PFSK-1 (cell line): Measurements from ENCODE around the gene ARSK.

Source experiments
- FOXP2 ChIP-seq: optimal IDR thresholded peaks from 2 replicates; pipeline ENCODE3; 2011; ENCODE audit warnings: borderline replicate concordance, control low read depth, inconsistent platforms; ENCODE audit not compliant: insufficient read depth; ENCODE audit errors: extremely low read length, extremely low read depth
- POLR2AphosphoS5 ChIP-seq: IDR thresholded peaks from 2 replicates; pipeline ENCODE4 v1.6.1; 2012; ENCODE audit warnings: low read depth, mild to moderate bottlenecking, control low read depth, low read length, moderate library complexity
- SIN3A ChIP-seq: IDR thresholded peaks from 2 replicates; pipeline ENCODE4 v1.6.1; 2012; ENCODE audit warnings: mild to moderate bottlenecking, low read length, moderate library complexity, borderline replicate concordance; ENCODE audit not compliant: insufficient read depth
- TAF1 ChIP-seq: IDR thresholded peaks from 2 replicates; pipeline ENCODE4 v1.6.1; 2012; ENCODE audit warnings: low read length, control low read depth, borderline replicate concordance; ENCODE audit not compliant: insufficient read depth
- TF ChIP-seq, protein P1 (sequence below), 2 experiments: IDR thresholded peaks; 2 replicates each; pipeline versions ENCODE4 v1.6.1 to v1.8.0; 2011 to 2012; ENCODE audit warnings: low read depth in 2 of 2, low read length in 2 of 2, control low read depth in 1 of 2, inconsistent platforms in 1 of 2, mild to moderate bottlenecking in 1 of 2, moderate library complexity in 1 of 2; ENCODE audit not compliant: insufficient read depth in 1 of 2

ARSK gene

DNA sequence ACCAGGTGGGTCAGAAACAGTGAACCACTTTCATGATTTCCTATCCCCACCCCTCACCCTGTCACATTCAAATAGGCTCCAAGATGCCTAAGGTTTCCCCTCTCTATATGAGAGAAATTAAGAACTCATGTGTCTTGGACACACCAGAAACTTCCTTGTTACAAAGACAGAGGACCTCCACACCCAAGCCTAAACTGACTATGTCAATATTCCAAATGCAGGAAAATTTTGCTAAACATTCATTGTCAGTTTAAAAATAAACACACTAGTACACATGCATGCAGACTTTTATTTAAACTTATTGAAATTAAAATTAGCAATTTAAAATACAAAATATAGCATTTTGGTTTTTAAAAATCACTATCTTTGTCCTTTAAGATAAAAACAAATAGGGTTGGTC lies 26.3 kb upstream of the ARSK start:
- no peak for TF ChIP-seq TAF1
- TF ChIP-seq SIN3A = no peak
- no peak for TF ChIP-seq FOXP2
- TF ChIP-seq, protein P1, sequence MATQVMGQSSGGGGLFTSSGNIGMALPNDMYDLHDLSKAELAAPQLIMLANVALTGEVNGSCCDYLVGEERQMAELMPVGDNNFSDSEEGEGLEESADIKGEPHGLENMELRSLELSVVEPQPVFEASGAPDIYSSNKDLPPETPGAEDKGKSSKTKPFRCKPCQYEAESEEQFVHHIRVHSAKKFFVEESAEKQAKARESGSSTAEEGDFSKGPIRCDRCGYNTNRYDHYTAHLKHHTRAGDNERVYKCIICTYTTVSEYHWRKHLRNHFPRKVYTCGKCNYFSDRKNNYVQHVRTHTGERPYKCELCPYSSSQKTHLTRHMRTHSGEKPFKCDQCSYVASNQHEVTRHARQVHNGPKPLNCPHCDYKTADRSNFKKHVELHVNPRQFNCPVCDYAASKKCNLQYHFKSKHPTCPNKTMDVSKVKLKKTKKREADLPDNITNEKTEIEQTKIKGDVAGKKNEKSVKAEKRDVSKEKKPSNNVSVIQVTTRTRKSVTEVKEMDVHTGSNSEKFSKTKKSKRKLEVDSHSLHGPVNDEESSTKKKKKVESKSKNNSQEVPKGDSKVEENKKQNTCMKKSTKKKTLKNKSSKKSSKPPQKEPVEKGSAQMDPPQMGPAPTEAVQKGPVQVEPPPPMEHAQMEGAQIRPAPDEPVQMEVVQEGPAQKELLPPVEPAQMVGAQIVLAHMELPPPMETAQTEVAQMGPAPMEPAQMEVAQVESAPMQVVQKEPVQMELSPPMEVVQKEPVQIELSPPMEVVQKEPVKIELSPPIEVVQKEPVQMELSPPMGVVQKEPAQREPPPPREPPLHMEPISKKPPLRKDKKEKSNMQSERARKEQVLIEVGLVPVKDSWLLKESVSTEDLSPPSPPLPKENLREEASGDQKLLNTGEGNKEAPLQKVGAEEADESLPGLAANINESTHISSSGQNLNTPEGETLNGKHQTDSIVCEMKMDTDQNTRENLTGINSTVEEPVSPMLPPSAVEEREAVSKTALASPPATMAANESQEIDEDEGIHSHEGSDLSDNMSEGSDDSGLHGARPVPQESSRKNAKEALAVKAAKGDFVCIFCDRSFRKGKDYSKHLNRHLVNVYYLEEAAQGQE (IDR thresholded peaks at IDR 0.05; ENCODE audit: insufficient read depth in 1 of 2, low read depth in 2 of 2, low read length in 2 of 2) = no peak
- TF ChIP-seq POLR2AphosphoS5 = no peak

DNA sequence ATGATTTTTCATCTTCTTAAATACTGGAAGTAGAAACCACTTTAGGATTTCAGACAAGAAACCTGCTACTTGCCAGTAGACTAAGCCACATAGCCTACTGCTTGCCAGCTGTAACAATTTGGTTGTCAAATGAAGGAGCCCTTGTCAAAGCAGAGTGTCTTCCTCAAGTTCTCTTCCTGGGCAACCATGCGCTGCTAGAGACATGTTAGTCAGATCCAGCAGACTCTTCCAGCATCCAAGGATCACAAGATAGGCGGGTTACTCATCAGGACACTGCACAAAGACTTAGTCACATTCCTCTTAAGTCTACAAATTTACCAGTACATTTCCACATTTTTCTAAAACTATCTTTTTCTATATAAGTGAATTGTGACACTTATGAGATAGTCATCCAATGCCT lies 24.5 kb upstream of the ARSK start:
- TF ChIP-seq FOXP2 = no peak
- no peak for TF ChIP-seq SIN3A
- TF ChIP-seq TAF1 = no peak

DNA sequence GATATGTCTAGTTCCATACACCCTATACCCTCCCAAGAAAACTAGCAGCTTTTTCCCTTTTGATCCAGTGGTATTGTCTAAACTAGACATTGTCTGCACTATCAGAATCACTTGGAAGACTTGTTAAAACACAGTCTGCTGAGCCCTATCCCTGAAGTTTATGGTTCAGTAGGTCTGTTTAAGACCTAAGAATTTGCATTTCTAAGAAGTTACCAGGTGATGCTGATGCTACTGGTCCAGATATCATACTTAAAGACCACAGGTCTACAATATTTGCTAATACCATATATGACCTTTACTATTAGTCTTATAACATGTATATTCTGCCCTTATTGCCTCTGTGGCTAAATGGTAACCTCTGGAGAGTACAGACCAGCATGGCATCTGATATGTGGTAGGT lies 23.4 kb upstream of the ARSK start:
- TF ChIP-seq POLR2AphosphoS5 = no peak

DNA sequence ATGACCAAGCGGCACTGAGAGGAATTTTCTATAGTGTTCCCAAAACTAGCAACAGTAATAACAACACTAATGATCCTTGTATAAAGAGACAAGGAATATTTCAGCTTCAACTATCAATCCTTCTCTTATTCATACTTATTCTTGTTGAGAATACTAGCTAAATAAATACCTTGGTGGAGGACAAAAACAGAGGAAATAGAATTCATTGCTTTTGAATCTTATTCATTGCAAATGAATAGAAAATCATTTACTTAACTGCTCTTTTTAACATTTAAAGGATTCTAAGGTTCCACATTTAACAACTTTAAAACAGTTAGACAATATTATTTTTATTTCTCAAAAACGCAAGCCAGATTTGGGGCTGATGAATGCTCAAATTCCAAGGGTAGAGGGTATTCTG lies 22.5 kb upstream of the ARSK start:
- no peak for TF ChIP-seq POLR2AphosphoS5
- TF ChIP-seq FOXP2 = no peak
- TF ChIP-seq, protein P1 (IDR thresholded peaks at IDR 0.05; ENCODE audit: insufficient read depth in 1 of 2, low read depth in 2 of 2, low read length in 2 of 2) = no peak
- TF ChIP-seq SIN3A = no peak
- TF ChIP-seq TAF1 = no peak

DNA sequence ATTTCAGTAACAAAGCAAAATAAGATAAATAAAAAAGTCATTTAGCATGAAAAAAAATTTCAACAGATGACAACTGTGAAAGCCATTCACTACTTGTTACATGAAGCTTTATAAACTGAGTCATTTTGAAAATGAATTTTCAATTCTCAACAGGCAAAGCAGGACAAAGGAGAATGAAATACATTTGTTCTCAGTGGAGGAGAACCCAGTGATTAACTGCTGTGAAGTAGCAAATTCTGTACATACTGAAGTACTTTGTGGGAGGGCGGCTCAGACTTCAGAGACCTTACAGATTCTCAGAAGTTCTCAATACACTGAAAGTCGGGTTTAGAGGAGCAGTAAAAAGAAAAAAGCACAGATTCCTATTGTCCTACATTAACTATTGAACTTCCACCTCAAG lies 21.8 kb upstream of the ARSK start:
- TF ChIP-seq SIN3A = no peak
- no peak for TF ChIP-seq TAF1
- TF ChIP-seq FOXP2 = no peak
- TF ChIP-seq POLR2AphosphoS5 = no peak
- TF ChIP-seq, protein P1 (IDR thresholded peaks at IDR 0.05; ENCODE audit: insufficient read depth in 1 of 2, low read depth in 2 of 2, low read length in 2 of 2) = no peak

DNA sequence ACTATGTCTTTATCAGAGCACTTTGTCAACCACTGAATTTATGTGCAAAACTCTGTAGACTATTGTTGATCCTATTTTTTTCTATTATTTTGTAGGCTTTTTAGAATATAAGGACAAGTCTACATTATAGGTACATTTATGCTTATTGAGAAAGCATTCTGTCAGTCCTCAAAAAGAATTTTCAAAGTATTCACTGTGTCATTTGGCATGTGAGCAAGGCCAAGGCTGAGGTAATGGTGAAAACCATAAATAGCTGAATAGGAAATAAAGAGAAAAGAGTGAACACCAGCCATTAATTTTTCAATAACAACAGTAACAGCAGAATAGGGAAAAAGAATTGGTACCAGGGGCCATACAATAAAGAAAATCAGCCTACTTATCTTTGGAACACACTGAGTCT lies 21.1 kb upstream of the ARSK start:
- TF ChIP-seq TAF1 (no peak), POLR2AphosphoS5 (no peak), FOXP2 (no peak), SIN3A (no peak)
- TF ChIP-seq, protein P1 (IDR thresholded peaks at IDR 0.05; ENCODE audit: insufficient read depth in 1 of 2, low read depth in 2 of 2, low read length in 2 of 2) = no peak
